GM18502 (cell line): ENCODE data around the gene C6orf47.
A peak's percentile ranks its signal among the peaks of the same experiment; 100 is the strongest.

Experiments used
- ATAC-seq: cut with Tn5 transposase; IDR thresholded peaks from one replicate; pipeline ENCODE4 v1.9.1; 2021; ENCODE audit warnings: mild to moderate bottlenecking; ENCODE audit not compliant: unreplicated experiment, poor library complexity

C6orf47 gene

GRCh38 chr6:31640612-31641011, 20.0 kb downstream of the C6orf47 start:
- ATAC-seq = no peak

GRCh38 chr6:31639449-31639861, 21.1 kb downstream of the C6orf47 start:
- no peak for ATAC-seq

- no peak for ATAC-seq
These were observed 21.5 kb downstream of the C6orf47 start for GRCh38 chr6:31639043-31639442.

- no peak for ATAC-seq
These were observed 23.6 kb downstream of the C6orf47 start for GRCh38 chr6:31636698-31637596.

GRCh38 chr6:31634969-31635575, 25.5 kb downstream of the C6orf47 start:
- no peak for ATAC-seq

- ATAC-seq = no peak
These were observed 26.4 kb downstream of the C6orf47 start for GRCh38 chr6:31634131-31634530.

GRCh38 chr6:31633447-31633846, 27.1 kb downstream of the C6orf47 start:
- ATAC-seq = no peak

GRCh38 chr6:31632279-31632946, 28.2 kb downstream of the C6orf47 start:
- no peak for ATAC-seq

GRCh38 chr6:31631681-31632278, 28.8 kb downstream of the C6orf47 start:
- no peak for ATAC-seq

GRCh38 chr6:31631209-31631608, 29.4 kb downstream of the C6orf47 start:
- ATAC-seq = no peak

- ATAC-seq = no peak
These were observed 30.2 kb downstream of the C6orf47 start for GRCh38 chr6:31630177-31630934.

- no peak for ATAC-seq
These were observed 31.6 kb downstream of the C6orf47 start for GRCh38 chr6:31629014-31629413.

GRCh38 chr6:31627690-31628287, 32.8 kb downstream of the C6orf47 start:
- ATAC-seq = no peak

- no peak for ATAC-seq
These were observed 33.6 kb downstream of the C6orf47 start for GRCh38 chr6:31626952-31627351.

- ATAC-seq = no peak
These were observed 36.5 kb downstream of the C6orf47 start for GRCh38 chr6:31624070-31624469.

- ATAC-seq = no peak
These were observed 37.9 kb downstream of the C6orf47 start for GRCh38 chr6:31622684-31623091.

- no peak for ATAC-seq
These were observed 38.6 kb downstream of the C6orf47 start for GRCh38 chr6:31621991-31622390.

- ATAC-seq = no peak
These were observed 39.1 kb downstream of the C6orf47 start for GRCh38 chr6:31621320-31621939.

GRCh38 chr6:31620586-31621319, 39.8 kb downstream of the C6orf47 start, which contains the start of gene PRRC2A:
PRRC2A (plus strand) TSS chr6:31620715; CDS start chr6:31622790, 2,075 bp downstream.
- ATAC-seq = peak; percentile 33
